Suprapubic skin (tissue), 4 donors: ENCODE measurements around the gene NNT. TPM values are rescaled to one million over a fixed set of nuclear protein-coding genes. Genes with fewer than 3 reads are reported as not detected.

Experiments used
- DNase-seq, 2 donors: peaks; one replicate each; pipeline ENCODE4 v3.0.0-alpha.2; 2019; ENCODE audit warnings: low spot score in 2 of 2
- H3K27ac ChIP-seq: fragments of 200-600 bp; sonication (generic); one replicate; pipeline ENCODE4 v1.5.1; 2019
- H3K27me3 ChIP-seq: fragments of 200-600 bp; sonication (generic); one replicate; pipeline ENCODE4 v1.5.1; 2019
- H3K36me3 ChIP-seq: fragments of 200-600 bp; sonication (generic); one replicate; pipeline ENCODE4 v1.5.1; 2019
- H3K4me1 ChIP-seq: fragments of 200-600 bp; sonication (generic); one replicate; pipeline ENCODE4 v1.5.1; 2019
- H3K4me3 ChIP-seq: fragments of 200-600 bp; sonication (generic); one replicate; pipeline ENCODE4 v1.5.1; 2019; ENCODE audit warnings: mild to moderate bottlenecking
- H3K9me3 ChIP-seq: fragments of 200-600 bp; sonication (generic); one replicate; pipeline ENCODE4 v1.5.1; 2019
- CTCF ChIP-seq, 2 donors: fragments of 200-600 bp in 1 of 2; fragments of 450-650 bp in 1 of 2; sonication (generic) in 1 of 2; IDR thresholded peaks; one replicate each; pipeline ENCODE4 v1.5.1; 2016 to 2019; ENCODE audit warnings: antibody characterized with exemption in 2 of 2, mild to moderate bottlenecking in 1 of 2, moderate library complexity in 1 of 2
- EP300 ChIP-seq: sonication (generic); formaldehyde crosslinking; IDR thresholded peaks from one replicate; pipeline ENCODE4 v1.6.1; 2017; ENCODE audit warnings: antibody characterized with exemption
- POLR2A ChIP-seq, 2 donors: fragments of 450-650 bp; IDR thresholded peaks; one replicate each; pipeline ENCODE4 v1.6.1; 2017; ENCODE audit warnings: antibody characterized with exemption in 2 of 2, mild to moderate bottlenecking in 2 of 2, moderate library complexity in 2 of 2
- POLR2AphosphoS5 ChIP-seq, 3 donors: sonication (generic); formaldehyde crosslinking; IDR thresholded peaks; one replicate each; pipeline ENCODE4 v1.6.1; 2017; ENCODE audit warnings: antibody characterized with exemption in 3 of 3
- WGBS: methylation state at CpG from one replicate; pipeline ENCODE4 v1.1.5; 2018; 5-methylcytosine and 5-hydroxymethylcytosine counted together
- total RNA-seq, 4 donors: library from RNA; depleted of rRNA; stranded (reverse); fragments of >200 nt; gene quantifications; one replicate each; pipeline ENCODE4 v1.1.0, GENCODE V29; 2016

NNT gene
- total RNA-seq, 4 donors from 2014 or later: 23.9 to 38.3 (median 32.7) TPM

DNA sequence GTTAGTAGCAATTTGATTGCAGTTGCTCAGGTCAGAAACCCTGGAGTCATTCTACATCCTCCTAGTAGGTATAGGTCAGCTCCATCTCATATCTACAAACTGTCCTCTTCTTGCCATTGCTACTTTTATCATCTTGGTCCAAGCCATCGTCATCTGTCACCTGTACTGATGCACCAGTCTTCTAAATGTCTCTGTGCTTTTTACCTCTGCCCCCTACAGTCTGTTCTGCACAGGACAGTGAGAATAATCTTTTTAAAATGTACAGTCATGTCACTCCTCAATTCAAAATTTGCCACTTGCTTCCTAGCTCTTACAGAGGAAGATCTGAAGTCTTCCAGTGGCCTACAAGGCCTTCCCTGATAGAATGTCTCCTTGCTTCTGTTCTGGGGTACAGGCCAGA, 6.8 kb downstream of the NNT start:
- peaks cover 41% of the 10 kb centered on the region for H3K36me3 ChIP-seq
- 81% methylated on average over 1 of the region's 1 CpG for WGBS
- H3K4me1 ChIP-seq: peaks cover 6% of the 10 kb centered on the region
- H3K4me3 ChIP-seq: no peak overlapping the region
- no peak for DNase-seq
- TF ChIP-seq EP300: no peak
- TF ChIP-seq POLR2A (IDR thresholded peaks at IDR 0.05): no peak
- no peak for TF ChIP-seq POLR2AphosphoS5 (IDR thresholded peaks at IDR 0.05)
- TF ChIP-seq CTCF (IDR thresholded peaks at IDR 0.05): no peak
- no peaks in the 10 kb centered on the region for H3K27me3 ChIP-seq
- no peaks in the 10 kb centered on the region for H3K9me3 ChIP-seq
- no peak overlapping the region for H3K27ac ChIP-seq

DNA sequence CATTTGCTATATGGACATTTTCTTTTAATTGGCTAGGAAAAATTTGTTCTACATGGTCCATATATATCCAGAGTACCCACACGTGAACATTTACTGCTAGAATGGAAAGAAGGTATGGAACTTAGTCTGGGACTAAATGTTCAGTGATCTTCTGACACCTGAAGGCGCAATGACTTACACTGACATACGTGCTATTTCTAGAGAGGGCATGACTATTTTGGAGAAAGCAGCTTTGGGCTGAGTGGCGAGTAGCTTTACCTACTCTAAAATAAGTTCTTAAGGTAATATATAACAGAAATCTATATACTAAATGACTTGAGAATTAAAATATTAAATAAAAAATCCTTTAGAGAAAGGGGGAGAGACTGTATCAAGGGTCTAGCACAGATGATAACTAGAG, 10.4 kb downstream of the NNT start:
- H3K36me3 ChIP-seq: peaks cover 53% of the 10 kb centered on the region
- H3K4me3 ChIP-seq: no peak overlapping the region
- 97% methylated on average over 4 of the region's 4 CpGs for WGBS
- H3K4me1 ChIP-seq: no peaks in the 10 kb centered on the region
- H3K9me3 ChIP-seq: no peaks in the 10 kb centered on the region
- no peak for DNase-seq
- H3K27ac ChIP-seq: no peak overlapping the region
- TF ChIP-seq EP300 (no peak), POLR2A (IDR thresholded peaks at IDR 0.05) (no peak), POLR2AphosphoS5 (IDR thresholded peaks at IDR 0.05) (no peak), CTCF (IDR thresholded peaks at IDR 0.05) (no peak)
- H3K27me3 ChIP-seq: no peaks in the 10 kb centered on the region

DNA sequence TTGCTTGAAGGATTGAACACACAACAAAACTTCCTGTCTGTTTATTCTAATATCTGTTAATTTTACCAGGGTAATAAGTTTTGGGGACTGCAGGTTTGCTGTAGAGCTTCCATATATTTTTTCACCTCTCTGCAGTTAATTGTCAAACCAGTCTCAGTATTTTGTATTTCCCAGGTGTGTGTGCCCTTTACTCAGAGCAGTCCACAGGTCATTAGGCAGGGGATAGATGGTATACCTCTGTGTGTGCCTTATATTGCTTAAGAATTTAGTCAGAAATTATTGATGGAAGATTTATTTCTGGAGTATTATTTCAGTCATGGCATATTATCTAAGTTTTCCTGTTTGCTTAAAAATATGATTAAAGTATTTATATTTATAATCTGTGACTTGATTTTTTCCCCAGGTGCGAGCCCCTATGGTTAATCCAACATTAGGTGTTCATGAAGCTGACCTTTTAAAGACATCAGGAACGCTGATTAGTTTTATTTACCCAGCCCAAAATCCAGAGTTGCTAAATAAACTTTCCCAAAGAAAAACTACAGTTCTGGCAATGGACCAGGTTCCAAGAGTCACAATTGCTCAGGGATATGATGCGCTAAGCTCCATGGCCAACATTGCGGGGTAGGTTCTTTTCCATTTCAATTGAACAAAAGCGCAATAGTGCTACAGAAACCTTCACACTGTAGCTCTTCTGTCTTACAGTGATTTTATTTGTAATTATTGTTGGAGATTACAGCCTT, 12.6 kb downstream of the NNT start:
- no peak for TF ChIP-seq CTCF (IDR thresholded peaks at IDR 0.05)
- no peak for TF ChIP-seq EP300
- TF ChIP-seq POLR2AphosphoS5 (IDR thresholded peaks at IDR 0.05): no peak
- no peak for TF ChIP-seq POLR2A (IDR thresholded peaks at IDR 0.05)
- no peaks in the 10 kb centered on the region for H3K9me3 ChIP-seq
- DNase-seq: no peak
- H3K4me3 ChIP-seq: no peak overlapping the region
- H3K36me3 ChIP-seq: peaks cover 50% of the 10 kb centered on the region
- over 99% methylated on average over 5 of the region's 5 CpGs for WGBS
- H3K4me1 ChIP-seq: no peaks in the 10 kb centered on the region
- H3K27me3 ChIP-seq: no peaks in the 10 kb centered on the region
- H3K27ac ChIP-seq: no peak overlapping the region

DNA sequence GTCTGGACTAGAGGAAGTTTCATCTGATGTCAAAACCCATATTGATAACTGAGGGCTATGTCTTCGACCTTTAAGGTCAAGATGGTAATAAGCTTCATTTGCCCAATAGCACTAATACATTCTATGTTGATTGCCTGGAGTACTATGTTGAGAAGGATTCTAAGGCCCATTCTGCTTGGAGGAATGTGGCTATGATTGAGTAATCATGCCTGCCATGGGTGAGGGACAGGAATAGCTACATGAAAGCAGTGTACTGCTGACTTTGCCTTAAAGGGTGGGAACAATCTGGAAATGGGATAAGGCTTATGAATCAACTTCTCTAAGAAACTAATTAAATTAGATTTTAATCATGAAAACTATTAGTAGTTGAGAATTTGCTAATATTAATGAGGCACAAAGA, 13.6 kb downstream of the NNT start:
- TF ChIP-seq POLR2AphosphoS5 (IDR thresholded peaks at IDR 0.05) (no peak), EP300 (no peak), CTCF (IDR thresholded peaks at IDR 0.05) (no peak), POLR2A (IDR thresholded peaks at IDR 0.05) (no peak)
- Histone ChIP-seq H3K27me3 (no peaks in the 10 kb centered on the region), H3K36me3 (peaks cover 47% of the 10 kb centered on the region), H3K4me3 (no peak overlapping the region), H3K9me3 (no peaks in the 10 kb centered on the region), H3K4me1 (no peaks in the 10 kb centered on the region), H3K27ac (no peak overlapping the region)
- no peak for DNase-seq
- WGBS: 70% methylated on average over 1 of the region's 1 CpG

GRCh38 chr5:43619380-43619779, 16.4 kb downstream of the NNT start:
- peaks cover 20% of the 10 kb centered on the region for H3K36me3 ChIP-seq
- no peaks in the 10 kb centered on the region for H3K4me1 ChIP-seq
- H3K27ac ChIP-seq: no peak overlapping the region
- no peak overlapping the region for H3K4me3 ChIP-seq
- TF ChIP-seq EP300: no peak
- no peak for TF ChIP-seq POLR2A (IDR thresholded peaks at IDR 0.05)
- TF ChIP-seq CTCF (IDR thresholded peaks at IDR 0.05): no peak
- no peak for TF ChIP-seq POLR2AphosphoS5 (IDR thresholded peaks at IDR 0.05)
- no peaks in the 10 kb centered on the region for H3K27me3 ChIP-seq
- DNase-seq: no peak
- no peaks in the 10 kb centered on the region for H3K9me3 ChIP-seq
- 73% methylated on average over 2 of the region's 2 CpGs for WGBS
